H1 (cell line): ENCODE measurements around the gene RSAD2. TPM values are rescaled to one million over a fixed set of nuclear protein-coding genes. Genes with fewer than 3 reads are reported as not detected.

Experiments
- CTCF ChIA-PET: fragments of 300-600 bp; sonication (Branson Sonifier 250); formaldehyde crosslinking; loops from one replicate; lab custom pipeline; 2021; ENCODE audit not compliant: partially characterized antibody; lab: Charles Lee
- POLR2A ChIA-PET: fragments of 300-600 bp; sonication (Branson Sonifier 250); formaldehyde crosslinking; loops from one replicate; lab custom pipeline; 2021; ENCODE audit warnings: inconsistent platforms; ENCODE audit not compliant: partially characterized antibody; lab: Charles Lee
- DNase-seq, 2 experiments: peaks; one replicate each; pipeline versions ENCODE4 v3.0.0 to v3.0.0-alpha.2; 2010 to 2022; ENCODE audit warnings: low spot score in 2 of 2, low read depth in 1 of 2, mixed read lengths in 1 of 2
- FAIRE-seq: peaks from 2 replicates; lab custom pipeline; 2011; peaks lifted over from hg19 to GRCh38; lab: Jason Lieb, UNC
- H2AFZ ChIP-seq: 2 replicates; pipeline ENCODE4 v1.8.1; 2012; ENCODE audit warnings: low read length, inconsistent platforms
- H2AK5ac ChIP-seq: 2 replicates; pipeline ENCODE4 v1.6.1; 2013; ENCODE audit warnings: low read depth, low read length
- H2BK120ac ChIP-seq: replicated peaks from 2 replicates; pipeline ENCODE3; 2013; ENCODE audit warnings: low read depth, low read length, inconsistent platforms
- H2BK12ac ChIP-seq: 2 replicates; pipeline ENCODE4 v1.6.1; 2013; ENCODE audit warnings: low read depth, low read length
- H2BK15ac ChIP-seq: 2 replicates; pipeline ENCODE4 v1.6.1; 2013; ENCODE audit warnings: low read length
- H2BK20ac ChIP-seq: 2 replicates; pipeline ENCODE4 v1.6.1; 2013; ENCODE audit warnings: low read length
- H2BK5ac ChIP-seq: 2 replicates; pipeline ENCODE4 v1.6.1; 2013; ENCODE audit warnings: low read depth, low read length
- H3K14ac ChIP-seq: 2 replicates; pipeline ENCODE4 v1.6.1; 2013; ENCODE audit warnings: inconsistent platforms; ENCODE audit not compliant: insufficient read length
- H3K18ac ChIP-seq: 2 replicates; pipeline ENCODE4 v1.6.1; 2013; ENCODE audit warnings: low read length; ENCODE audit errors: extremely low read depth
- H3K23ac ChIP-seq: 2 replicates; pipeline ENCODE4 v1.6.1; 2013; ENCODE audit warnings: inconsistent platforms; ENCODE audit not compliant: insufficient read length
- H3K23me2 ChIP-seq: 2 replicates; pipeline ENCODE4 v1.6.1; 2013; ENCODE audit warnings: low read depth, low read length
- H3K27ac ChIP-seq: 2 replicates; pipeline ENCODE4 v1.6.1; 2011; ENCODE audit warnings: low read depth, low read length, inconsistent platforms
- H3K27me3 ChIP-seq, 4 experiments: replicated peaks in 1 of 4; 1 replicate in 1 of 4; 2 replicates in 3 of 4; pipeline versions ENCODE4 v1.6.1 to v1.8.1; 2011 to 2013; ENCODE audit warnings: low read length in 3 of 4, mild to moderate bottlenecking in 3 of 4, inconsistent platforms in 2 of 4, mixed read lengths in 2 of 4, moderate library complexity in 1 of 4; ENCODE audit not compliant: control insufficient read depth in 3 of 4, insufficient read depth in 3 of 4; ENCODE audit errors: extremely low read depth in 1 of 4
- H3K36me3 ChIP-seq, 4 experiments: 2 replicates each; pipeline versions ENCODE4 v1.6.1 to v1.8.1; 2011 to 2013; ENCODE audit warnings: mild to moderate bottlenecking in 4 of 4, low read length in 3 of 4, moderate library complexity in 2 of 4, control low read depth in 1 of 4, inconsistent platforms in 1 of 4; ENCODE audit not compliant: insufficient read depth in 4 of 4, control insufficient read depth in 2 of 4
- H3K4ac ChIP-seq: replicated peaks from 2 replicates; pipeline ENCODE3; 2013; ENCODE audit warnings: low read length, low read depth, mixed read lengths, inconsistent platforms; ENCODE audit not compliant: insufficient read length
- H3K4me1 ChIP-seq, 4 experiments: replicated peaks in 1 of 4; 1 replicate in 1 of 4; 2 replicates in 3 of 4; pipeline versions ENCODE4 v1.6.1 to v1.8.1; 2011 to 2013; ENCODE audit warnings: low read length in 3 of 4, inconsistent platforms in 2 of 4, mixed read lengths in 1 of 4; ENCODE audit not compliant: insufficient read depth in 4 of 4, control insufficient read depth in 3 of 4
- H3K4me2 ChIP-seq, 2 experiments: 2 replicates each; pipeline versions ENCODE4 v1.6.1 to v1.8.1; 2011 to 2013; ENCODE audit warnings: low read depth in 2 of 2, low read length in 2 of 2, control low read depth in 1 of 2, inconsistent platforms in 1 of 2, mild to moderate bottlenecking in 1 of 2; ENCODE audit not compliant: insufficient read depth in 1 of 2
- H3K4me3 ChIP-seq, 4 experiments: fragments of 200-600, 300-600 bp in 1 of 4; sonication (generic), shearing (Covaris generic), sonication (Bioruptor Twin) in 1 of 4; 2 replicates each; pipeline versions ENCODE4 v1.5.1 to v1.8.1; 2011 to 2016; ENCODE audit warnings: low read length in 4 of 4, low read depth in 3 of 4, control low read depth in 2 of 4, inconsistent platforms in 2 of 4, mild to moderate bottlenecking in 2 of 4, mixed read lengths in 1 of 4, moderate library complexity in 1 of 4; ENCODE audit not compliant: insufficient read depth in 2 of 4; ENCODE audit errors: extremely low read depth in 1 of 4
- H3K56ac ChIP-seq: replicated peaks from 2 replicates; pipeline ENCODE3; 2013; ENCODE audit warnings: low read depth, mild to moderate bottlenecking, mixed read lengths, low read length, inconsistent platforms; ENCODE audit not compliant: insufficient read length
- H3K79me1 ChIP-seq: 2 replicates; pipeline ENCODE4 v1.6.1; 2013; ENCODE audit warnings: low read depth, low read length, control low read depth
- H3K79me2 ChIP-seq, 2 experiments: 2 replicates each; pipeline versions ENCODE4 v1.6.1 to v1.8.1; 2012 to 2013; ENCODE audit warnings: low read length in 2 of 2, mild to moderate bottlenecking in 2 of 2, inconsistent platforms in 1 of 2; ENCODE audit not compliant: insufficient read depth in 2 of 2, control insufficient read depth in 1 of 2
- H3K9ac ChIP-seq, 4 experiments: replicated peaks in 1 of 4; 1 replicate in 1 of 4; 2 replicates in 3 of 4; pipeline versions ENCODE4 v1.6.1 to v1.8.1; 2011 to 2013; ENCODE audit warnings: low read depth in 3 of 4, low read length in 3 of 4, control low read depth in 2 of 4, mild to moderate bottlenecking in 2 of 4, moderate library complexity in 2 of 4, inconsistent platforms in 1 of 4; ENCODE audit errors: extremely low read depth in 1 of 4
- H3K9me3 ChIP-seq, 2 experiments: 2 replicates each; pipeline versions ENCODE4 v1.6.1 to v1.8.1; 2012 to 2013; ENCODE audit warnings: mild to moderate bottlenecking in 2 of 2, moderate library complexity in 2 of 2, control low read depth in 1 of 2, inconsistent platforms in 1 of 2, low read depth in 1 of 2, low read length in 1 of 2, mixed read lengths in 1 of 2; ENCODE audit not compliant: insufficient read depth in 2 of 2
- H4K20me1 ChIP-seq, 2 experiments: replicated peaks in 1 of 2; 2 replicates each; pipeline versions ENCODE3 to v1.8.1; 2011 to 2013; ENCODE audit warnings: inconsistent platforms in 2 of 2, low read length in 2 of 2, mild to moderate bottlenecking in 1 of 2; ENCODE audit not compliant: insufficient read depth in 2 of 2, control insufficient read depth in 1 of 2
- H4K5ac ChIP-seq: 2 replicates; pipeline ENCODE4 v1.6.1; 2013; ENCODE audit warnings: low read length, low read depth, mixed read lengths, inconsistent platforms; ENCODE audit not compliant: insufficient read length
- H4K8ac ChIP-seq: 2 replicates; pipeline ENCODE4 v1.8.0; 2013; ENCODE audit warnings: mild to moderate bottlenecking, moderate library complexity, low read length, inconsistent platforms; ENCODE audit not compliant: insufficient read depth; ENCODE audit errors: extremely low read depth
- H4K91ac ChIP-seq: replicated peaks from 2 replicates; pipeline ENCODE3; 2013; ENCODE audit warnings: low read length, mixed read lengths, inconsistent platforms; ENCODE audit not compliant: insufficient read length
- ASH2L ChIP-seq: fragments of 200-600, 300-600 bp; sonication (generic); IDR thresholded peaks from one replicate; pipeline ENCODE4 v1.7.1; 2017; ENCODE audit warnings: low read length
- CBX5 ChIP-seq: fragments of 300-800, 300-1000 bp; sonication (generic); IDR thresholded peaks from 2 replicates; pipeline ENCODE4 v1.7.1; 2016; ENCODE audit warnings: antibody characterized with exemption, low read length, low read depth
- CREB1 ChIP-seq: IDR thresholded peaks from 2 replicates; pipeline ENCODE4 v1.6.1; 2012; ENCODE audit warnings: inconsistent platforms
- GTF2F1 ChIP-seq: IDR thresholded peaks from 2 replicates; pipeline ENCODE4 v1.6.1; 2012; ENCODE audit warnings: low read depth, low read length, improper control_type of control experiment, borderline replicate concordance
- JUND ChIP-seq: IDR thresholded peaks from 2 replicates; pipeline ENCODE4 v1.6.1; 2011; ENCODE audit warnings: mild to moderate bottlenecking, improper control_type of control experiment, low read length
- POLR2AphosphoS5 ChIP-seq: IDR thresholded peaks from 2 replicates; pipeline ENCODE4 v1.6.1; 2011; ENCODE audit warnings: low read depth, low read length
- POU5F1 ChIP-seq: IDR thresholded peaks from 2 replicates; pipeline ENCODE4 v1.6.1; 2011; ENCODE audit warnings: low read depth, mild to moderate bottlenecking, low read length, moderate library complexity
- RBBP5 ChIP-seq: IDR thresholded peaks from 2 replicates; pipeline ENCODE4 v1.7.1; 2012; ENCODE audit warnings: low read depth, mild to moderate bottlenecking, inconsistent platforms, low read length, moderate library complexity, borderline replicate concordance
- RXRA ChIP-seq: IDR thresholded peaks from 2 replicates; pipeline ENCODE4 v1.6.1; 2011; ENCODE audit warnings: low read depth, mild to moderate bottlenecking, low read length, moderate library complexity; ENCODE audit not compliant: insufficient read depth
- SAP30 ChIP-seq: fragments of 300-600 bp; sonication (generic); IDR thresholded peaks from 2 replicates; pipeline ENCODE4 v1.7.1; 2012; ENCODE audit warnings: low read length, moderate library complexity, mild to moderate bottlenecking, inconsistent platforms; ENCODE audit not compliant: insufficient read depth, insufficient replicate concordance
- SP1 ChIP-seq: IDR thresholded peaks from 2 replicates; pipeline ENCODE4 v1.6.1; 2011; ENCODE audit warnings: low read depth, low read length
- TAF1 ChIP-seq: IDR thresholded peaks from 2 replicates; pipeline ENCODE4 v1.6.1; 2011; ENCODE audit warnings: mild to moderate bottlenecking, low read depth, low read length
- YY1 ChIP-seq: IDR thresholded peaks from 2 replicates; pipeline ENCODE4 v1.6.1; 2011; ENCODE audit warnings: low read depth, mild to moderate bottlenecking, low read length
- WGBS, 2 experiments: shearing (Covaris generic) in 1 of 2; methylation state at CpG; one replicate each; pipeline versions ENCODE4 v1.1.6 to v1.1.7; 2013 to 2015; ENCODE audit warnings: low lambda C conversion rate in 2 of 2, mixed read lengths in 2 of 2, inconsistent platforms in 1 of 2, low coverage in 1 of 2, missing lambda C conversion rate in 1 of 2; ENCODE audit not compliant: insufficient replicate concordance in 2 of 2, insufficient coverage in 1 of 2, insufficient read length in 1 of 2; ENCODE audit errors: extremely low coverage in 1 of 2, missing lambda C conversion rate in 1 of 2; 5-methylcytosine and 5-hydroxymethylcytosine counted together
- polyA plus RNA-seq, 7 experiments: library from polyadenylated mRNA; depleted of rRNA in 3 of 7; stranded (reverse) in 5 of 7; unstranded in 2 of 7; fragments of >200 nt in 5 of 7; fragments of 200-250 nt in 2 of 7; gene quantifications; 1 replicate in 5 of 7; 2 replicates in 1 of 7; 4 replicates in 1 of 7; pipeline versions ENCODE4 v1.2.1 to v1.2.3, GENCODE V29; 2011 to 2013; ENCODE audit warnings: missing spikeins in 2 of 7, mixed read lengths in 2 of 7
- total RNA-seq: library from RNA; stranded (reverse); fragmentation: NEBNext Ultra II Directional; extraction: Animal tissue kit (Norgen Biotek cat#: 25700); gene quantifications from 2 replicates; pipeline ENCODE4 v1.2.1, GENCODE V29; 2021

Gene RSAD2
- total and polyA plus RNA-seq, 2 of the 8 experiments (the other 6 are each of a cell fraction or from before 2014, with no cell fraction given) = not detected

DNA sequence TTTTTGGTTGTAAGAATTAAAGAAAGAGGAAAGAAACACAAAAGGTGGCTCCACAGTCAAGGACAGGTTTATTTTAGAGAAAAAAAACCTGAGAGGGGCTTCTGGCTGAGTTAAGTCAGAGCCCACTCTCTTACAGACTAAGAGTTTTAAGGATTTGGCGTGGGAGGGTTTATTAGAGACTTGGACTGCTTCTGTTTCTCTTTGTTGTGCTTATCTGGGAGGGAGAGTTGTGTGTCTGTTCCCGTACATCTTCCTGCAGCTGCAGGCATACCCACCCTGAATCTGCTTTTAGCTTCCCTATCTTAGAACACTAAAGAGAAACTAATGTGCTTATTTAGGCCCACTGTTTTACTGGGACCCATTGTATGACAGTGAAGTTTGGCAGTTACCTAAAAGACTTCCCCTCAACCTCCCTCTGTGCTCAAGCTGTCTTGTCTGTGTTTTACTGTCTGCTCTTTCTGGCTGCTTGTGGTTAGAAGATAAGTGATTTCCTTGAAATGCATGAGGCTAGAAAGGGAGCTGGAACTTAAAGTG lies 2.7 kb downstream of the RSAD2 start:
- no peak overlapping the region for H2BK5ac ChIP-seq
- H3K4me1 ChIP-seq = no peaks in the 10 kb centered on the region
- no peak overlapping the region for H2AK5ac ChIP-seq
- H3K56ac ChIP-seq = no peak overlapping the region
- H3K23ac ChIP-seq = no peak overlapping the region
- no peak for DNase-seq
- H3K9ac ChIP-seq = no peak overlapping the region
- 96% methylated on average over 2 of the region's 2 CpGs; no CpG with 5 or more reads in 1 of the 2 experiments for WGBS, 2 experiments
- H3K36me3 ChIP-seq = no peaks in the 10 kb centered on the region
- FAIRE-seq = no peak
- CTCF ChIA-PET = interaction anchor here (1.1 to 1.6 kb wide), 4 partner anchors 13 to 37 kb away, joined by 3 to 7 read pairs (median 4); partner anchors contain the start of gene RNF144A
- H3K23me2 ChIP-seq = no peaks in the 10 kb centered on the region
- H4K8ac ChIP-seq = no peak overlapping the region
- H4K91ac ChIP-seq = no peak overlapping the region
- no peak overlapping the region for H3K27ac ChIP-seq
- no peak overlapping the region for H2AFZ ChIP-seq
- peaks cover 4% of the 10 kb centered on the region in 2 experiments for H3K9me3 ChIP-seq
- H2BK20ac ChIP-seq = no peak overlapping the region
- no peak overlapping the region for H3K4me2 ChIP-seq
- H4K5ac ChIP-seq = no peak overlapping the region
- no peaks in the 10 kb centered on the region for H3K79me2 ChIP-seq
- H4K20me1 ChIP-seq = no peaks in the 10 kb centered on the region
- no peak overlapping the region for H3K18ac ChIP-seq
- H2BK12ac ChIP-seq = no peak overlapping the region
- H3K79me1 ChIP-seq = no peaks in the 10 kb centered on the region
- POLR2A ChIA-PET = no interaction called here
- H3K4ac ChIP-seq = no peak overlapping the region
- H2BK120ac ChIP-seq = no peak overlapping the region
- no peak overlapping the region for H2BK15ac ChIP-seq
- H3K14ac ChIP-seq = no peak overlapping the region
- H3K27me3 ChIP-seq = no peaks in the 10 kb centered on the region
- TF ChIP-seq ASH2L = no peak
- TF ChIP-seq GTF2F1 = no peak
- TF ChIP-seq RBBP5 = no peak
- no peak for TF ChIP-seq RXRA
- TF ChIP-seq JUND = no peak
- no peak for TF ChIP-seq SAP30
- TF ChIP-seq CBX5 = no peak
- no peak for TF ChIP-seq POU5F1
- TF ChIP-seq TAF1 = no peak
- TF ChIP-seq CREB1 = no peak
- no peak for TF ChIP-seq SP1
- no peak for TF ChIP-seq POLR2AphosphoS5
- TF ChIP-seq YY1 = no peak
- H3K4me3 ChIP-seq = no peak overlapping the region
